H9 (cell line): ENCODE measurements around the gene PLD1. TPM values are rescaled to one million over a fixed set of nuclear protein-coding genes. Genes with fewer than 3 reads are reported as not detected.

Source experiments
- DNase-seq: peaks from one replicate; pipeline ENCODE4 v3.0.0-alpha.2; 2017
- H2AFZ ChIP-seq: one replicate; pipeline ENCODE4 v1.6.1; 2013; ENCODE audit warnings: mild to moderate bottlenecking, low read length, control low read depth, moderate library complexity
- H2AK5ac ChIP-seq: 2 replicates; pipeline ENCODE4 v1.6.1; 2013; ENCODE audit warnings: low read length, control low read depth, mixed read lengths; ENCODE audit not compliant: insufficient read length
- H2BK120ac ChIP-seq: one replicate; pipeline ENCODE4 v1.6.1; 2013; ENCODE audit warnings: low read depth, mild to moderate bottlenecking, low read length, control low read depth, inconsistent platforms; ENCODE audit not compliant: poor library complexity, severe bottlenecking
- H2BK12ac ChIP-seq: 2 replicates; pipeline ENCODE4 v1.6.1; 2013; ENCODE audit warnings: low read length, control low read depth, mixed read lengths, low read depth; ENCODE audit not compliant: insufficient read length
- H2BK15ac ChIP-seq: 2 replicates; pipeline ENCODE4 v1.6.1; 2013; ENCODE audit warnings: low read depth, low read length, control low read depth
- H2BK20ac ChIP-seq: one replicate; pipeline ENCODE4 v1.6.1; 2013; ENCODE audit warnings: low read depth, mild to moderate bottlenecking, low read length, control low read depth, inconsistent platforms; ENCODE audit not compliant: poor library complexity, severe bottlenecking
- H2BK5ac ChIP-seq: 2 replicates; pipeline ENCODE4 v1.6.1; 2013; ENCODE audit warnings: low read length, control low read depth, mixed read lengths; ENCODE audit not compliant: insufficient read length
- H3K14ac ChIP-seq: 2 replicates; pipeline ENCODE4 v1.6.1; 2013; ENCODE audit warnings: low read length, control low read depth; ENCODE audit not compliant: insufficient read depth
- H3K18ac ChIP-seq: 2 replicates; pipeline ENCODE4 v1.6.1; 2013; ENCODE audit warnings: low read depth, mild to moderate bottlenecking, mixed read lengths, low read length, control low read depth; ENCODE audit not compliant: insufficient read length
- H3K23ac ChIP-seq: 2 replicates; pipeline ENCODE4 v1.6.1; 2013; ENCODE audit warnings: low read length, control low read depth, mixed read lengths, low read depth; ENCODE audit not compliant: insufficient read length
- H3K23me2 ChIP-seq: 2 replicates; pipeline ENCODE4 v1.6.1; 2013; ENCODE audit warnings: low read depth, mild to moderate bottlenecking, mixed read lengths, low read length, control low read depth; ENCODE audit not compliant: insufficient read length, poor library complexity, severe bottlenecking
- H3K27ac ChIP-seq: 2 replicates; pipeline ENCODE4 v1.5.1; 2013; ENCODE audit warnings: low read length, control low read depth, mixed read lengths, low read depth; ENCODE audit not compliant: insufficient read length
- H3K27me3 ChIP-seq: 2 replicates; pipeline ENCODE4 v1.6.1; 2013; ENCODE audit warnings: low read length, control low read depth, inconsistent platforms; ENCODE audit not compliant: insufficient read depth
- H3K4ac ChIP-seq: 2 replicates; pipeline ENCODE4 v1.6.1; 2013; ENCODE audit warnings: low read depth, mild to moderate bottlenecking, control low read depth, inconsistent platforms, low read length, moderate library complexity
- H3K4me1 ChIP-seq: 2 replicates; pipeline ENCODE4 v1.6.1; 2013; ENCODE audit warnings: low read length, control low read depth, inconsistent platforms; ENCODE audit not compliant: insufficient read depth
- H3K4me2 ChIP-seq: 2 replicates; pipeline ENCODE4 v1.6.1; 2013; ENCODE audit warnings: low read length, control low read depth, mixed read lengths; ENCODE audit not compliant: insufficient read length, insufficient read depth
- H3K56ac ChIP-seq: 2 replicates; pipeline ENCODE4 v1.6.1; 2013; ENCODE audit warnings: low read depth, mild to moderate bottlenecking, mixed read lengths, low read length, control low read depth; ENCODE audit not compliant: insufficient read length
- H3K79me1 ChIP-seq: 2 replicates; pipeline ENCODE4 v1.6.1; 2013; ENCODE audit warnings: low read depth, mild to moderate bottlenecking, moderate library complexity, low read length, control low read depth, inconsistent platforms; ENCODE audit not compliant: insufficient read depth, poor library complexity, severe bottlenecking
- H3K79me2 ChIP-seq: 2 replicates; pipeline ENCODE4 v1.6.1; 2013; ENCODE audit warnings: low read length, control low read depth, inconsistent platforms; ENCODE audit not compliant: insufficient read depth
- H3K9ac ChIP-seq: 2 replicates; pipeline ENCODE4 v1.6.1; 2013; ENCODE audit warnings: low read length, control low read depth, mixed read lengths; ENCODE audit not compliant: insufficient read length; ENCODE audit errors: extremely low read depth
- H3K9me3 ChIP-seq: one replicate; pipeline ENCODE4 v1.6.1; 2013; ENCODE audit warnings: low read depth, low read length, inconsistent platforms; ENCODE audit not compliant: control insufficient read depth
- H3T11ph ChIP-seq: one replicate; pipeline ENCODE4 v1.6.1; 2013; ENCODE audit warnings: mild to moderate bottlenecking, low read length, control low read depth, inconsistent platforms
- H4K20me1 ChIP-seq: one replicate; pipeline ENCODE4 v1.6.1; 2013; ENCODE audit not compliant: control insufficient read depth, insufficient read length, insufficient read depth
- H4K5ac ChIP-seq: 2 replicates; pipeline ENCODE4 v1.6.1; 2013; ENCODE audit warnings: low read depth, mild to moderate bottlenecking, mixed read lengths, low read length, control low read depth; ENCODE audit not compliant: insufficient read length
- H4K8ac ChIP-seq: replicated peaks from 2 replicates; pipeline ENCODE4 v1.6.1; 2013; ENCODE audit warnings: low read length, control low read depth, mixed read lengths, low read depth; ENCODE audit not compliant: insufficient read length
- H4K91ac ChIP-seq: 2 replicates; pipeline ENCODE4 v1.6.1; 2013; ENCODE audit warnings: low read depth, mild to moderate bottlenecking, moderate library complexity, mixed read lengths, low read length, control low read depth; ENCODE audit not compliant: insufficient read length
- H3K27ac Mint-ChIP-seq, 3 experiments: 2 replicates in 2 of 3; 3 replicates in 1 of 3; pipeline ENCODE4 v1.8.0; 2020 to 2021; ENCODE audit warnings: mixed read lengths in 3 of 3, mild to moderate bottlenecking in 1 of 3, moderate library complexity in 1 of 3
- H3K27me3 Mint-ChIP-seq: 2 replicates; pipeline ENCODE4 v1.8.0; 2021; ENCODE audit warnings: low read depth, mild to moderate bottlenecking, moderate library complexity, mixed read lengths
- H3K36me3 Mint-ChIP-seq, 3 experiments: 2 replicates in 2 of 3; 3 replicates in 1 of 3; pipeline ENCODE4 v1.8.0; 2020 to 2021; ENCODE audit warnings: low read depth in 3 of 3, mixed read lengths in 3 of 3; ENCODE audit not compliant: insufficient read depth in 1 of 3
- H3K4me1 Mint-ChIP-seq, 2 experiments: 2 replicates each; pipeline ENCODE4 v1.8.0; 2020; ENCODE audit warnings: mixed read lengths in 2 of 2
- H3K4me3 Mint-ChIP-seq, 2 experiments: 2 replicates in 1 of 2; 3 replicates in 1 of 2; pipeline ENCODE4 v1.8.0; 2020 to 2021; ENCODE audit warnings: mild to moderate bottlenecking in 2 of 2, mixed read lengths in 2 of 2, moderate library complexity in 1 of 2
- H3K9me3 Mint-ChIP-seq, 2 experiments: 2 replicates in 1 of 2; 3 replicates in 1 of 2; pipeline ENCODE4 v1.8.0; 2020; ENCODE audit warnings: mild to moderate bottlenecking in 2 of 2, mixed read lengths in 2 of 2, moderate library complexity in 1 of 2
- CTCF ChIP-seq: fragments of 200-600 bp; sonication (generic); conservative IDR thresholded peaks from 3 replicates; pipeline ENCODE4 v1.8.0; 2021; ENCODE audit warnings: antibody characterized with exemption, mild to moderate bottlenecking
- total RNA-seq: library from RNA; stranded (reverse); gene quantifications from 2 replicates; pipeline ENCODE4 v1.2.1, GENCODE V29; 2021

Gene PLD1
- total RNA-seq, 1 experiment from 2014 or later, result 1.8 TPM

- no peak overlapping the region for H2BK5ac ChIP-seq
- H2BK120ac ChIP-seq, result no peak overlapping the region
- no peak overlapping the region for H4K8ac ChIP-seq
- H3K14ac ChIP-seq, result no peak overlapping the region
- H2BK15ac ChIP-seq, result no peak overlapping the region
- no peak for DNase-seq
- no peak overlapping the region for H2BK12ac ChIP-seq
- H3K56ac ChIP-seq, result no peak overlapping the region
- H3K23ac ChIP-seq, result no peak overlapping the region
- no peaks in the 10 kb centered on the region for H3K27me3 ChIP-seq
- H3K9me3 ChIP-seq, result no peaks in the 10 kb centered on the region
- no peak overlapping the region for H3K9ac ChIP-seq
- Mint-ChIP-seq H3K4me1 (peaks cover 2% of the 10 kb centered on the region in 2 experiments; a peak in 3 of 4 replicates), H3K27me3 (no peaks in the 10 kb centered on the region), H3K4me3 (no peak overlapping the region), H3K36me3 (peaks cover 0 to 12% (median 0%) of the 10 kb centered on the region in 3 experiments; a peak in 4 of 7 replicates), H3K27ac (no peak overlapping the region), H3K9me3 (peaks cover 2 to 4% of the 10 kb centered on the region in 2 experiments; a peak in 2 of 5 replicates)
- no peaks in the 10 kb centered on the region for H3K23me2 ChIP-seq
- H3K4ac ChIP-seq, result no peak overlapping the region
- H4K5ac ChIP-seq, result no peak overlapping the region
- H3K27ac ChIP-seq, result no peak overlapping the region
- H4K20me1 ChIP-seq, result no peaks in the 10 kb centered on the region
- H2AK5ac ChIP-seq, result no peak overlapping the region
- H4K91ac ChIP-seq, result no peak overlapping the region
- H3K79me1 ChIP-seq, result no peaks in the 10 kb centered on the region
- H3K4me2 ChIP-seq, result no peak overlapping the region
- no peak overlapping the region for H2AFZ ChIP-seq
- no peak overlapping the region for H2BK20ac ChIP-seq
- H3K18ac ChIP-seq, result no peak overlapping the region
- H3K79me2 ChIP-seq, result no peaks in the 10 kb centered on the region
- no peaks in the 10 kb centered on the region for H3K4me1 ChIP-seq
- H3T11ph ChIP-seq, result no peak overlapping the region
- TF ChIP-seq CTCF, result no peak
These were observed 195.0 kb downstream of the PLD1 start for GRCh38 chr3:171615281-171615680.
